Activated T-cell treated with anti-CD3 and anti-CD28 coated beads, Interleukin-2, amount 50 U/mL, for 48 hours (primary cell): Measurements from ENCODE around the gene ZRANB3.
"Not testable (repeated sequence)": the region's sequence is repeated elsewhere in the genome, so short reads cannot be mapped to it uniquely, and the experiment has no call there.

Experiments
- DNase-seq, 2 experiments: peaks; one replicate each; pipeline ENCODE4 v3.0.0-alpha.2; 2020

The ZRANB3 gene

DNA sequence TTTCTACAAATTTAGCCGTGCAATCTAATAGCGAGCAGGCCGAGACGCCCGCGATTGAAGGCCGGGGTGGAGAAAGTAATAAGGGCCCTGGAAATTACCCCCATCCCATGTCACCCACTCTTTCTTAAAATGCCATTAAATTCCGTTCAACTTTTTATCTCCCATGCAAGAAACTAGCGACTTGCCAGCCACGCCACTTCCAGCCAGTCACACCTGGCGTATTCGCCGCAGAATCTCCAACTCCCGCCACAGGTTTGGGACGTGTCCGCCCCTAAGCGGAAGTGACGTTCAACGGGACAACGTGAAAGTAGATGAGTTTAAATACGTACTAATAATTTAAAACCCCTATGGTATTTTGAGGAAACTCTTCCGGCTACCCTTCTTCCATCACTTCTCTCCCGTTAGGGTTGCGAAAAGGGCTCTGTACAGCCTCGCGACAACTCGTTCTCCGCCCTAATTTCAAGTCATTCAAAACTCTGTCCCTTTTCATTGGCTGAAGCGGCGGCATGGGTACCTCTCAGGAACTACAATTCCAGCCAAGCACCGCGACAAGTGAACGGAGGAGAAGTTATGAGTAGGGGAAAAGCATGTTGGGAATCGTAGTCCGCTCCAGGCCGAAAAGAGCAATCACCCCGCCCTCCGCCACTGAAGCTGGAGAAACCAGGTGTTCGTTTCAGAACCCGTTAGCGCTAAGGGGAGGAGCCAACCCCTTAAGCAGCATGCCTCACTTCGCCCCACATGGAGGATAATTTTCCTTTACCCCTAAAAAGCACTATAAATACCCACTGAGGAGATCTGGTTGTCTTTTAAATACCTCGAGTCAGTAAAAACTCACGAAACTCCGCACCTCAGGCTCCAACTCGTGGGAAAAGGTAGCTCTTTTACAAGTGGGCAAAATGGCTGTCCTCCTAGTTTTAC is at the start of gene ZRANB3:
Gene ZRANB3, minus strand, starts transcription at position 906 of the 918 bp plus-strand sequence.
- DNase-seq = peak; percentile 91 to 92

DNA sequence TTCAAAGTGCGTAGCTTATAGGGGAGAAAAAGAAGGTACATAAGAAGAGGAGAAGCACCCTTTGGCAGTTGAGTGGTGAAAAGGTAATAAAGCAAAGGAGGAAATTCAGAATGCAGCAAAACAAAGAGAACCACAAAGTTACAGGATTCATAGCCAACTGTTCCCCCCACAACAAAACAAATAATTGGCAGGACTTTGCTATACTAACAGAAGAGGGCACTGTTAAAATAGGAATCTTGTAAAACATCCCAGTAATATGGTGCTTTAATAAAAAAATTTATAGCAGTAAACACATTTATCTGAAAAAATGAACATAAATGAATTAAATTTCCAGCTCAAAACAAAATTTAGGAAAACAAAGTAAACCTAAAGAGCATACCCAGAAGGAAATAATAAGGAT is 42.6 kb upstream of the ZRANB3 start:
- no peak for DNase-seq

DNA sequence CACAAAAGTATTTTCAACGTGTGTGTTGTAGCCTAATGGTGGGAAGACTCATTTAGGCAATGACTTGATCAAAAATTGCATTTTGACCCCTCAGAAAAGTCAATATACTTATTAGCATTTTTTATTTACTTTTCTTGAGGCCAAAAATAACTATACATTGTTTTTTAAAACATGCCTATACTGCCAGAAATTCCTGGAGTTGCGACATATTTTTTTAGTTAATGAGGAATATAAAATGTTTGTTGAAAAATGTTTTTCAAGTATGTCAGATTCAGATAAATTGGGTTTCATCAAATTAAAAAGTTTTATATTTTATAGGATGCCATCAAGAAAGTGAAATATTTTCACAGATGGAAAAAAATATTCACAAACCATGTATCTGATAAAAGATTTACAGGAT is 39.9 kb upstream of the ZRANB3 start:
- DNase-seq = no peak

DNA sequence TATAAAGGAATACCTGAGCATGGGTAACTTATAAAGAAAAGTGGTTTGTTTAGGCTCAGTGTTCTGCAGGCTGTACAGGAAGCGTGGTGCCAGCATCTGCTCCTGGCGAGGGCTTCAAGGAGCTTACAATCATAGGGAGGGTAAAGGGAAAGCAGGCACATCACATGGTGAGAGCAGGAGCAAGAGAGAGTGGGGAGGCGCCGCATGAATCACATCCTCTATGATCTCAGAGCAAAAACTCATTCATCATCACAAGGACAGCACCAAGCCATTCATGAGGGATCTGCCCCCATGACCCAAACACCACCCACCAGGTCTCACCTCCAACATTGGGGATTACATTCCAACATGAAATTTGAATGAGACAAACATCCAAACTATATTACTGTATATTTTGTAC is 32.8 kb upstream of the ZRANB3 start:
- DNase-seq = no peak

DNA sequence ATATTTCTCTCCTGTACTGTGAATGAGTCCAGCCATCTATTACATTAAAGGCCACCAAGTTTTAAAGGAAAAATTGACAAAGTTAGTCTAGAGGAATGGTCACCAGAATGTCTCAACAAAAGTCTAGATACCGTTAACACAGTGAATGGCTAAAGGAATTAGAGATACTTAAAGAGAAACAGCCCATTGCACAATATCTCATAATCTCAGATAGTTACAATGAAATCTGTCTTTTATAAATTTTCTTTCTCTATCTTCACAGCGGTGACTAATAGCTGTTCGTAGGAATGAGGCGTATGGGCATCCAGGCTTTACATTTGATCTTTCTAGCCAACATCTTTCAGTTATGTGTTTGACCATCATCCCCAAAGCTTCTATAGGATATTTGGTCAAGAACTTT is 30.9 kb upstream of the ZRANB3 start:
- no peak for DNase-seq

DNA sequence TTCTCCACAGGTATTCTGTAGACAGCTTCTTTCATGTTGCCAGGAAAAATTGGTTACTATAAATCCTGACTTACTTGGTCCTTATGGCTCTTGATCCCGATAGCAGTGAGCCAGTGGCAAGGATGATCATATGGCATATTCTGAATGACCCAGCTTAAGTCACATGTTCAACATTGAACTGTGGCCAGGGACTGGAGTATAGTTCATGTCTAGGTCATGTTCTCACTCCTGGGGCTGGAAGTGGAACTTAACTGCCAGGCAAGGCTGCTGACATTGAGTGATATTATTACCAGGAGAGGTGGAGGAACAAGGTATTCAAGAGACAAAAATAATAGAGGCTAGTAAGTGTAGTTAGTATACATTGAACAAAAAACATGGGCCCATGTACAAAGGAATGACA is 26.5 kb upstream of the ZRANB3 start:
- no peak for DNase-seq

DNA sequence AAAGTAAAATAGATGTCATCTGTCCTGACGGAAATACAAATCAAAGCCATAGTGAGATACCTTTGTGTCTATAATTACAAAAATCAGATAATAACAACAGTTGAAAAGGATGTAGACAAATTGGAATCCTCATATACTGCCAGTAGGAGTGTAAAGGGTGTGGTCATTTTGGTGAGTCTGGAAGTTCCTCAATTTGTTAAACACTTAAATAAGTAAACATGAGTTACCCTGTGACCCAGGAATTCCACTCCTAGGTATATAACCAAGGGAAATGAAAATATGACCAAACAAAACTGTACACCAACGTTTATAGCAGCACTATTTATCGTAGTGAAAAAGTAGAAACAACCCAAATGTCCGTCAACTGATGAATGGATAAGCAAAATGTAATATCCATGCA is 24.3 kb upstream of the ZRANB3 start:
- DNase-seq = no peak

DNA sequence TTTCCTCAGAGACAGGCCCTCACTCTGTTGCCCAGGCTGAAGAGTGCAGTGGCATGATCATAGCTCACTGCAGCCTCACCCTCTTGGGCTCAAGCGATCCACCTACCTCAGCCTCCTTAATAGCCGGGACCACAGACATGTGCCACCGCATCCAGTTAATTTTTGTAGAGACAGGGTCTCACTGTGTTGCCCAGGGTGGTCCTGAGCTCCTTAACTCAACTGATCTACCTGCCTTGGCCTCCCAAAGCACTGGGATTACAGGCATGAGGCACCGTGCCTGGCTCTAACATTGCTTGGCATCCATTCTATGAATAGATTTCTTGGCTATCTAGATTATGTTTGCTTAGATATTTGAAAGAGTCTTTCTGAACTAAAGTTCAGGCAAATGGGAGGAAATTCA is 21.9 kb upstream of the ZRANB3 start:
- no peak for DNase-seq

DNA sequence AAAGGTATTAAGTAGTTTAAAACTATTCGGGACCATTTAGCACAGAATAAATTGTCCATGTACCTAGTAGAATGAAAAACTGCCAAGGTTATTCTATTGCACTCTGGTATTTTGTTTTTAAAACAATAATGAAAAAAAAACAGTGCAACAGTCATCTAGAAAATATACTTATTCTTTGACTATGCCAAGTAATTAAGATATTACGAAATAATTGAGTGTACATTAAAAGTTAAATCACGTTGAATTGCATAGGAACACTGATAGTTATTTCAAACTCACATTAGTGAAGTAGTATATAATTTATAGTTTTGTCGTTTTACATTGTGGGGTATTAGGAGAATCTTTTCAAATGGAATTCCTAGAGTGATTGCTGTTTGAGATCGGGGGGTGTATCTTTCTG is 20.3 kb upstream of the ZRANB3 start:
- DNase-seq = no peak

DNA sequence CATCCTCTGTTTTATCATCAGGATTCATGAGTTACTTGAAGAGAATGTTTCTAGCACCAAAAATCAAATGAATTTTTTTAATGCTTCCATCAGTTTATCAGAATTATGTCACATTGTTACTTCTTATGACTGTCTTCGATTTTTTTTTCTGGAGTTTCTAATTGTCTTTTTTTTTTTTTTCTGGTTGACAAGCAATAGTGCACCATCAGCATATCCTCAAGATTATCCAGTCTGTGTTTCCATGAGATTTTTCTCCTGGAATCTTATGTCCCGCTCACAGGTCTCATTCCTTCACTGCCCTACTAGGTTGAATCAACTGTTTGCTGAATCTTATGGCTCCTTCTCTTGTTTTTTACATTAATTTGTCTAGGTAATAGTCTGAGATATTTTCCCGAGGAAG is 16.3 kb upstream of the ZRANB3 start:
- DNase-seq = no peak

DNA sequence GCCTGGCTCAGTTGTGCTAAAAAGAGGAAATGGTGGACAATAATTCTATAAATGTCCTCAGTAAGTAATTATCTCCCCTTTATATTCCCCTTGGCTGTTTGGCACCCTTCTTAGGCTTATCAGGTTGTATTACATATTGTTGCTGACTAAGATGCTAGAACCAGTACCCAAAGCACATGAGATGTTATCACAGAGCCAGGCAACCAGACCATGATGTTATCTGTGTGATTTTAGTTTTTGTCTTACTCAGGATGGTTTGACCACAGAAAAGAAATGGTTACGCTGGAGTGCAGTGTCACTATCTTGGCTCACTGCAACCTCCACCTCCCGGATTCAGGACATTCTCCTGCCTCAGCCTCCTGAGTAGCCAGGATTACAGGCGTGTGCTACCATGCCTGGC is 15.4 kb upstream of the ZRANB3 start:
- no peak for DNase-seq

DNA sequence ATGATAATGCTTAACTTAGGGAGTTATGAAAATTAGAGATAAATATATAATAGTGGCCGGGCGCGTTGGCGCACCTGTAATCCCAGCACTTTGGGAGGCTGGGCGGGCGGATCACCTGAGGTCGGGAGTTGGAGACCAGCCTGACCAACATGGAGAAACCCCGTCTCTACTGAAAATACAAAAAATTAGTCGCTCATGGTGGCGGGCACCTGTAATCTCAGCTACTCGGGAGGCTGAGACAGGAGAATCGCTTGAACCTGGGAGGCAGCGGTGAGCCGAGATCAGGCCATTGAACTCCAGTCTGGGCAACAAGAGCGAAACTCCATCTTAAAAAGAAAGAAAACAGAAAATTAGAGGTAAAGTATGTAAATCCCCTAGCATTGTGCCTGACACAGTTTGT is 2.5 kb upstream of the ZRANB3 start:
- DNase-seq = not testable (repeated sequence)

DNA sequence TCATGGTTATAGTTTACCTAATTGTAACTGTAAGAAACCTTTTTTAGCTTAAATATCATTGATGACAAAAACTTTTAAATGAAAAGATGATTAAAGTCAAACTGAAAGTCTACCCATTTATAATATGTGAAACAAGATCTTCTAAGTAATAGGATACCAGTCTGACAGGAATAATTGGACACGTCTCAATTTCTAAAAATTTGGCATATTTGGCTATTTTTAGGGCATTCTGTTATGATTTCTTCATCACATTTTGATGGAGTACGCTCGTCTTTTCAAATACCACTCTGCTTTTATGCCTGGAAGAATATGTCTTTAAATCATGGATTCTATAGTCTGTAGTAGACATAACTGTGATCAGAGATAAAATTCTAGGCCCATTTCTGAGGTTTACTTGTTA is 1.6 kb upstream of the ZRANB3 start:
- DNase-seq = no peak

DNA sequence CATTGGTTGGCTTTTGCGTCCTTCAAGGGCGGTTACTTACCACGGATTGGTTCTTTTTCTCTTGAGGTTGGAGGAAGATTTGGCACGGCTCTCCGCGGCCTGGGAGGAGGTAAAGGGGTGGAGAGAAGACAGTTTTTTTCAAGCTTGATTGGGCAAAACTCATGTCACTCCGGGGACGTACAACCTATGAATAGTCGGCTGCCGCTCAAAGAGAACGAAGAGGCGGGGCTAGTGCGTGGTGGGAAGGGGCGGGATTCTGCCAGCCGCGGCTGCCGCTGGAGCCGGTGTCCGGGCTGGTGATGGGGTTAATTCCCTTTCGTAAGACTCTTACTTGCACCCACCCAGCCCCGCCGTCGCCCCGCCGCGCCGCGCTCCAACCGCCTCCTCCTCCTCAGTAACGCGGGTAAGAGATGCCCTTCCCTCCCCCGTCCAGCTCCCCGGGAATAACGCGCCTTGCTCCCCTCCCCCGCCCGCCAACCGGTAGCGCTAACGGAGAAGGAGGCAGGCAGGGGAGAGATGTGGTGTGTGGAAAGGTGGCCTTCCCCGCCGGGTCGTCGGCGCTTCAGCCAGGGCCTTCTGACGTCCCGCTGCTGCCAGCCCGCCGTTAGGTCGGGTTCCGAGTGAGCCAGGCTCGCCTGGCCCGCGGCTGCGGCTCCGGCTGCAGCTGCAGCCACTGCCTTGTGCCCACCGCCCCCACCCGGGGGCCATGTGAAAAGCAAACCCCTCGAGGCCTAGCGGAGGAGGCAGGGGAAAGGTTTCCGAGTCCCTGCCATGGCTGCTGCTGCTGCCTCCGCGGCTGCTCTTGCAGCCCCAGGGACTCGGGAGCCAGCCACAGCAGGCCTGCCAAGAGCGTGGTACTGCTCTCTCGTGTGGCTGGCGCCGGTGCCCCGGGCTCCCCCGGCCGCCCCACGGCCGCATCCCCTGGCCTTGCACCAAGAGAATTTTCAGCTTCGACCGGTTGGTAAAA is 496 bp upstream of the ZRANB3 start, which contains the start of gene R3HDM1:
Gene R3HDM1, plus strand, starts transcription at position 254 of the 967 bp plus-strand sequence. CDS start 73,362 bp downstream, outside the sequence.
- DNase-seq = peak; percentile 94 to 95

DNA sequence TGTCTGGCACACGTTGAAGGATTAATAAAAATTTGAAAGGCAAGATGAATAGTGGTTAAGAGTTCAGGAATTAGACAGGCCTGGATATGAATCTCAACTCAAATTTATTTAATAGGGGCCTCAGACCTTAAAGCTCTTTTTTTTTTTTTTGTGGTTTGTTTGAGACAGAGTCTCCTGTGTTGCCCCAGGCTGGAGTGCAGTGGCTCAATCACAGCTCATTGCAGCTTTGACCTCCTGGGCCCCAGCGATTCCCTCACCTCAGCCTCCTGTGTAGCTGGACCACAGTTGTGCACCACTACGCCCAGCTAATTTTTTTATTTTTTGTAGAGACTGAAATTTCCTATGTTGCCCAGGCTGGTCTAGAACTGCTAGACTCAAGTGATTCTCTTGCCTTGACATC is 3.0 kb downstream of the ZRANB3 start:
- DNase-seq = no peak

DNA sequence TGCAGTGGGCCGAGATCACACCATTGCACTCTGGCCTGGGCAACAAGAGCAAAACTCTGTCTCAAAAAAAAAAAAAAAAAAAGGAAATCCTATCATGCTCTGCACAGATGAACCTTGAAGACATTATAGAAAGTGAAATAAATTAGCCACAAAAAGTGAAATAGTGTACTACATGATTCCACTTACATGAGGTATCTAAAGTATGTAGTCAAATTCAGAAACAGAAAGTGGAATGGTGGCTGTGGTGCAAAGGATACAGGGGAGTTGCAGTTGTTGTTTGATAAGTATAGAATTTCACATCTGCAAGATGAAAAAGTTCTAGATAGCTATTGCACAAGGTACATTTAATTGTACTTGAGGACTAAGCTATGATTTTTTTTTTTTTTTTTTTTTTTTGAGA is 5.2 kb downstream of the ZRANB3 start:
- DNase-seq = no peak

DNA sequence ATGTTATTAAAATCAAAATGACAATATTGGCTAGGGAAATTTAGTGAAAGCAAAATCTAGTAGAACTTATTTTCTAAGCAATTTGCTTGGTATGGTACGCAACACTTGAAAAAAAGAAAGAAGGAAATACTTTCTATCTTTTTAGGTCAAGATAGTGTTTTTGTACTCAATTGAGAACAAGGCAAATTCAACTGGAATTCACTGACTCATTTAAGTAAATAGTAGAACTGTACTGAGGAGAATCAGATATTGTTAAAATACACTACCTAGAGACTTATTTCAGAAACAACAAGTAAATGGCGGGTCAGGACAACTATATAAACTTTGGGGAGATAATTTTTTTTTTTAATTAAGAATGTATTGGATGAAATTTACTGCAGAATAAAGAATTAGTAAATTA is 18.9 kb downstream of the ZRANB3 start:
- DNase-seq = no peak

DNA sequence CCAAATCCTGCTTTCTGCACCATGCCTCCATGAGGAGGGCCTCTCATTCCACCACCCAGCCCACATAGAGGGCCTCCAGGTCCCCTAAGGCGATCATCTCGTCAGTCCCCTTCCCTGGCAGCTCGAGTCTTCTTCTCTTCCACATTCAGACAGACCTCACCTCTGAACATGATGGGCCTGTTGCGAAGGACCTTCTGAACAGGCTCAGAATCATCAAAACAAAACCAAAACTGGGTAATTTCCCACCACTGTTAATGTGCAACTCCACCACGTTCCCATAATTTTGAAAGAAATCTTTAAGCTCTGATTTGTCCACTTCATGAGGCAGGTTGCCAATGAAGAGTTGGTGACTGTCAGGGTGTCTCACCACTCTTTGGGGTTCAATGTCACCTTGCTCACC is 20.4 kb downstream of the ZRANB3 start:
- no peak for DNase-seq

DNA sequence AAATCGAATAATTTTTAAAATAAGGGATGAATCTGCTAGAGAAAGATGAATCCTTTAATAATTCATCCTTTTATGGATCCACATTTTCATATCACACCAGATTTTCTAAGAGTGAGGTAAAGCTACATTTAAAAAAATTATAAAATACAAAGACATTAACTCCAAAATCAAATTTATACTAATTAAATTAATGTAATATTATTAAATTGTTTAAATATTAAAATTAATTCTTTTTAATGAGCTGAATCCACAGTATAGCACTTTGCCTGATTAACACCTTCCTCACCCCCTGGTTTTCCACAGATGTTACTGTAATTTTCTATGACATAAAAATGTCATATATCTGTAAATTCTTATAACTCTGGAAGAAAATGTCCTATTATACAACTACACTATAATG is 26.2 kb downstream of the ZRANB3 start:
- no peak for DNase-seq

DNA sequence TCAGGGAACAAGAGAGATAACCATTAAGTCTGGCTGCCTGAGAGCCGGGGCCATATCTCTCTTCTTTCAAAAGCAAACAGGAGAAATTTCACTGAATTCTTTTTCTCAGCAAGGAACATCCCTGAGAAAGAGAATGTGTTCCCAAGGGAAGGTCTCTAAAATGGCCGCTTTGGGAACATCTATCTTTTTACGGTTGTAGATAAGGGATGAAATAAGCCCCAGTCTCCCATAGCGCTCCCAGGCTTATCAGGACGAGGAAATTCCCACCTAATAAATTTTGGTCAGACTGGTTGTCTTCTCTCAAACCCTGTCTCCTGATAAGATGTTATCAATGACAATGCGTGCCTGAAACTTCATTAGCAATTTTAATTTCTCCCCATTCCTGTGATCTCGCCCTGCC is 32.4 kb downstream of the ZRANB3 start:
- DNase-seq = not testable (repeated sequence)

DNA sequence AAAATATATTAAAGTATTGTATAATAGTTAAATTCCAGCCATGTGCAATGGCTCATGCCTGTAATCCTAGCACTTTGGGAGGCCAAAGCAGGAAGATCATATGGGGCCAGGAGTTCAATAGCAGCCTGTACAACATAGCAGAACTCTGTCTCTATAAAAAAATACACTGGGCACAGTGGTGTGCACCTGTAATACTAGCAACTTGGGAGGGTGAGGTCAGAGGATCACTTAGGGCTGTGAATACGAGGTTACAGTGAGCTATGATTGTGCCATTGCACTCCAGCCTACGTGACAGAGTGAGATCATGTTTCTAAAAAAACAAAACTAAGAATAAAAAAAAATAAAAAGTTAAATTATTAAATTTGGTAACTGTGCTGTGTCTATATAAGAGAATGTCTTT is 36.1 kb downstream of the ZRANB3 start:
- DNase-seq = no peak

DNA sequence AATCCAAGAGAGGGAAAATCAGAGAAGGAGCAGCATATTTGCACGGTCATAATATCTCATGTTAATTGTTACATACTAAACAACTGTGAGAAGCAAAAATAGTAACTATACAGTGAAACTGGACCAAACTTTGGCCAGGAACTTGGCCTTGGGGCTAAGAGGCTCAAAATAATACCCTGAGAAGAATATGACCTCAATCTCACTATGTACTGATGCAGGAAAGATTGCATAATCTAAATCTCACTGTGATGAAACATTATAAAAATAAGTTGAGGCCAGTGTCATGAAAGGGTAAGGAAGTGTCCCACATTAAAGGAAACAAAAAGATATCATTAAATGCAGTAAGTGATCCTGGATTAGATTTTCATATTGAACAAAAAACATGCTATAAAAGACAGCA is 36.5 kb downstream of the ZRANB3 start:
- no peak for DNase-seq

DNA sequence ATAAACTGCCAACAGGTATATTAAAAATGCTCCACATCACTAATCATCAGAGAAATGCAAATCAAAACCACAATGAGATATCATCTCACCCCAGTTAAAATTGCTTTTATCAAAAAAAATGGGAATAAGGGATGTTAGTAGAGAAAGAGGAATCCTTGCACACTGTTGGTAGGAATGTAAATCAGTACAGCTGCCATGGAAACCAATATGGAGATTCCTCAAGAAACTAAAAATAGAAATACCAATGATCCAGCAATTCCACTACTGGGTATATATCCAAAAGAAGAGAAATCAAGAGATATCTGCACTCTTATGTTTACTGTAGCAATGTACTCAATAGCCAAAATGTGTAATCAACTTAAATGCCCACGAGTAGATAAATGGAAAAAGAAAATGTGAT is 40.6 kb downstream of the ZRANB3 start:
- DNase-seq = no peak

DNA sequence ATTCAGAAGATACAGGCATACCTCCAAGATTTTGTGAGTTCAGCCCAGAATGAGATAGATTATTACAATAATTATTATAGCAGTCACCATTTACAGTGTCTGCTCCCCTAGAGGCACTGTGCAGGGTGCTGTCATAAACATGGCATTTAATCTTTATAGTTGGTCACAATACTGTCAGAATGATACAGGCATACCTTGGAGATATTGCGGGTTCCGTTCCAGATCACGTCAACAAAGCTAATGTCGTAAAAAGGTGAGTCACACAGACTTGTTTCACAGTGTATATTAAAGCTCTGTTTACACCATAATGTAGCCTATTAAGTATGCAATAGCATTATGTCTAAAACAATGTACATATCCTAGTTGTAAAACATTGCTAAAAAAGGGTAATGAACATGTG is 45.6 kb downstream of the ZRANB3 start:
- no peak for DNase-seq
